Glomerular visceral epithelial cell (primary cell): ENCODE data around the gene PKD1.

Source experiments
- DNase-seq: peaks from one replicate; pipeline ENCODE4 v3.0.0-alpha.2; 2016; ENCODE audit errors: extremely low spot score

PKD1 gene

DNA sequence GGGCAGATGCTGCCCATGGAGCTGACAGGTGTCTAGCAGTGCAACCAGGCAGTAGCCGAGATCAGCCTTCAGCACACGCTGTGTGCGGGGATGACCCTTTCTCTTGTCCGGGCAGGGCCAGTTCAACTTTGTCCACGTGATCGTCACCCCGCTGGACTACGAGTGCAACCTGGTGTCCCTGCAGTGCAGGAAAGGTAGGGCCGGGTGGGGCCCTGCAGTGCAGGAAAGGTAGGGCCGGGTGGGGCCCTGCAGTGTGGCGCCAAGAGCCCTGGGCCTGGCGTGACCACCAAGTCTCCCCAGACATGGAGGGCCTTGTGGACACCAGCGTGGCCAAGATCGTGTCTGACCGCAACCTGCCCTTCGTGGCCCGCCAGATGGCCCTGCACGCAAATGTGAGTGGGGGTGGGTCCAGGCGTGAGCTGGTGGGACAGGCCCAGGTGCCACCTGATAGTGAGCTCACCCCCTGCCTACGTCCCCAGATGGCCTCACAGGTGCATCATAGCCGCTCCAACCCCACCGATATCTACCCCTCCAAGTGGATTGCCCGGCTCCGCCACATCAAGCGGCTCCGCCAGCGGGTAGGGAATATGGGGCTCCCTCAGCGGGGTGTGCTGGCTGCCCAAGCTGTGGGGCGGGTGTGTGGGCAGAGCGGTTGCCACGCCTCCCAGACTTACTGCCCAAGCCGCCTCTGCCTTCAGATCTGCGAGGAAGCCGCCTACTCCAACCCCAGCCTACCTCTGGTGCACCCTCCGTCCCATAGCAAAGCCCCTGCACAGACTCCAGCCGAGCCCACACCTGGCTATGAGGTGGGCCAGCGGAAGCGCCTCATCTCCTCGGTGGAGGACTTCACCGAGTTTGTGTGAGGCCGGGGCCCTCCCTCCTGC, 47.7 kb downstream of the PKD1 start:
- no peak for DNase-seq

DNA sequence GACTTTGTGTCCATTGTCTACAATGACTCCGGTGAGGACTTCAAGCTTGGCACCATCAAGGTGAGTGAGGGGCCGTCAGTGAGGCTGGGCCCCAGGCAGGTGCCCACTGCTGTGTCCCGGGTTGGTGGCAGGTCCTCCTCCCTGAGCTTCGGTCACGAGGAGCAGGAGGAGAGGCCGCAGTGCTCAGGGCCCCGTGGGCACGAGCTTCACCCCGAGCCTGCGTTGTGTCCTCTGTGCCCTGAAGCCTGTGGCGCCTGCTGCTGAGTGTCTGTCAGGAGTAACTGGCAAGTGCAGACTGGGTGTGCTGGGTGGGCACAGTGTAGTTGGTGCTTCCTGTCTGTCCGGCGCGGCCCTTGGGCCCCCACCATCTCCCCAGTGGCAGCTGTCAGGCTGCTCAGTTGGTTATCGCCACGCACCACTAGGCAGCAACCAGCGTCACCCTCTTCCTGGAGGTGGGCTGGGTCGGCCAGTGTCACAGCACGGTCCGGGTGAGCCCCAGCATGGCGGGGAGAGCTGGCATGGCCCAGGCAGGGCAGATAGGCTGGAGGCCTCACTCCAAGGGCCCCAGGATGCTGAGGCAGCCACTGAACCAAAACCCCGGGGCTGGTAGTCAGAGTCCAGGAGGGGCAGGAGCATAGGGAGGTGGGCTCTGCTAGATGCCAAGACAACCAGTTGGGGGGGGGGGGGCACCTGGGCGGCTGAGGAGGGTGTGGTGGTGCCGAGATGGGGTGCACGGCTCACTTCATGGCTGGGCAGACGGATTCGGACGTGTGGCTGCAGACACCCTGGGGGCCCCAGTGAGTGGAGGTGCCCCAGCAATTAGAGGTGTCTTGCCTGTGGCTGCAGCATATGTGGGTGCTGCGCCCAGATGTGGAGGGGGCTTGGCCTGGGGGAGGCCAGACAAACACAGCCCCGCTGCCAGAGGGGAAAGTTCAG, 48.6 kb downstream of the PKD1 start:
- no peak for DNase-seq

DNA sequence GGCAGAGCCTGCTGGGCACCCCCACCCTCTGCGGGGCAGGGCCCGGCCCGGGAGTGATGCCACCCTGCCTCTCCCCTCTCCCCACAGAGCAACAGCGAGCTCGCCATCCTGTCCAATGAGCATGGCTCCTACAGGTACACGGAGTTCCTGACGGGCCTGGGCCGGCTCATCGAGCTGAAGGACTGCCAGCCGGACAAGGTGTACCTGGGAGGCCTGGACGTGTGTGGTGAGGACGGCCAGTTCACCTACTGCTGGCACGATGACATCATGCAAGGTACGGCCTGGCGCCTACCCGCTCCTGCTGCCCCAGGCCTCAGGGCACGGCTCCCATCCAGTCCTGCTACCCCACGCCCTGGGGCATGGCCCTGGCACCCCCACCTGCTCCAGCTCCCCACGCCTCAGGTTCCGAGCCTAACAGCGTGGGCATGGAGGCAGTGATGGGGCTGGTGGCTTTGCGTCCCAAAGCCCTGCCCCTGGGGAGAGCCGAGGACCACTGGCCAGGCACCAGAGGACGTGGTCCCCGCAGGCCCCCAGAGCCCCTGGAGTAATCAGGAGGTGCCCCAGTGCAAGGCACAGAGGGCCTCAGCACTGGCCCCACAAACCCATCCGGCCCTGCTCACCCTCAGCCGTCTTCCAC, 49.5 kb downstream of the PKD1 start:
- DNase-seq, result no peak

DNA sequence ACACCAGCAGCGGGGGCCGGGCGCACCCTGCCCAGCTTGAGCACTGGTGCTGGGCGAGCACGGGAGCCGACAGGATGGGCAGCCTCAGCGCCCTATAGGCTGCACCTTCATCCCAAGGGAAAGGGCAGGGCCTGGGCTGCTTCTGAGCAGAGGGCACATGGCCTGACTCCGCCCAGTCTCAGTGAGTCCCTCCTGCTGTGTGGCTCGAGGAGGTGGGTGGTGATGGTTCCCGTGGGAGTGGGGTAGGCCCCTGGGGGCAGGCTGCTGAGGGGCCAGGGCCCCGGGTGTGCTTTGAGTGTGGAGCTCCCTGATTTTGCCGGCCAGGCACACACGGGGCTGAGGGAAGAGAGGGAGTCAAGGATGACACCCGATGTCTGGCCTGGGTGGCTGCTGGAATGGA, 50.0 kb downstream of the PKD1 start:
- no peak for DNase-seq

DNA sequence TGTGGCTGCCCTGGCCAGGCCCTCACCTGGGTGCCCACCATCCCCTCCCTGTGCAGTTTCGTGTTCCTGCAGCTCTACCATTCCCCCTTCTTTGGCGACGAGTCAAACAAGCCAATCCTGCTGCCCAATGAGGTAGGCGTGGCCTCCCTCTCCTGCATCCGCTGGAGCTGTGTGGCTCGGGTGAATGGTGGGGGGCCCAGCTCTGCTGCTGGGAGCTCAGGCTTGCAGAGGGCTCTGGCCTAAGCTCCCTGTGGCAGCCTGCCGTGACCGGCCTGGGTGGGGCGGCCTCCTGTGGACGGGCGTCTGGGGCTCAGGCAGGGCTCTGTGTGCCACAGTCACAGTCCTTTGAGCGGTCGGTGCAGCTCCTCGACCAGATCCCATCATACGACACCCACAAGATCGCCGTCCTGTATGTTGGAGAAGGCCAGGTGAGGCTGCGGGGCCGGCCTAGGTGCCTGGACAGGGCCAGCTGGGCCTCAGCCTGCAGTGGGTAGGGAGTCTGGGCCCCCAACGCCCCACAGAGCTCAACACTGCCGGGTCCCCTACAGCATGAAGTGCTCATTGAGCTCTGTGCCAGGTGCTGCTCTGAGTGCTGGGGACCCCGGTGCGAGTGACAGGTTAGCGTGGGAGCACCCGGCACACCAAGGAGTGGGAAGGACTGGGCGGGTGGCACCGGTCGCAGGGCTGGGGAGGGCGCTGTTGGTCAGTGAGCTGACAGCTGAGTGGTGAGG, 50.6 kb downstream of the PKD1 start:
- DNase-seq, result no peak

DNA sequence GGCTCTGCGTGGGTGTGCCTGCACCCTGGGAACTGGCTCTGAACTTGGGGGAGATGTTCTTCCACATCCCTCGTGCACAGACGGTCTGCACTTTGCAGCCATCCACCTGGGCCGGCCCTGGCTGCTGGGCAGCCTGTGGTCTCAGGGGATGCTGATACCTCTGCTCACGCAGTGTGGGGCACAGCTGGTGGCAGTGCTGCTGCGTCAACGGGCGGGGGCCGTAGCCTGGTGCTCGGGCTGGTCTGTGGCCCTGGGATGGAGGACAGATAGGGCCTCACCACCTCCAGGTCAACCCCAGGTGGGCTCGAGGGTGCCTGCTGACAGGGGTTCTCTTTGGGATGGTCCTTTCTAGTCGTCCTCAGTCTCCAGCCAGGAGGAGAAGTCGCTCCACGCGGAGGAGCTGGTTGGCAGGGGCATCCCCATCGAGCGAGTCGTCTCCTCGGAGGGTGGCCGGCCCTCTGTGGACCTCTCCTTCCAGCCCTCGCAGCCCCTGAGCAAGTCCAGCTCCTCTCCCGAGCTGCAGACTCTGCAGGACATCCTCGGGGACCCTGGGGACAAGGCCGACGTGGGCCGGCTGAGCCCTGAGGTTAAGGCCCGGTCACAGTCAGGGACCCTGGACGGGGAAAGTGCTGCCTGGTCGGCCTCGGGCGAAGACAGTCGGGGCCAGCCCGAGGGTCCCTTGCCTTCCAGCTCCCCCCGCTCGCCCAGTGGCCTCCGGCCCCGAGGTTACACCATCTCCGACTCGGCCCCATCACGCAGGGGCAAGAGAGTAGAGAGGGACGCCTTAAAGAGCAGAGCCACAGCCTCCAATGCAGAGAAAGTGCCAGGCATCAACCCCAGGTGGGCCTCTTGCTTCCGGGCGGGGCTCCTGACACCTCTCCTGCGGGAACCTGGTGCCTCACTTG, 51.6 kb downstream of the PKD1 start:
- no peak for DNase-seq

DNA sequence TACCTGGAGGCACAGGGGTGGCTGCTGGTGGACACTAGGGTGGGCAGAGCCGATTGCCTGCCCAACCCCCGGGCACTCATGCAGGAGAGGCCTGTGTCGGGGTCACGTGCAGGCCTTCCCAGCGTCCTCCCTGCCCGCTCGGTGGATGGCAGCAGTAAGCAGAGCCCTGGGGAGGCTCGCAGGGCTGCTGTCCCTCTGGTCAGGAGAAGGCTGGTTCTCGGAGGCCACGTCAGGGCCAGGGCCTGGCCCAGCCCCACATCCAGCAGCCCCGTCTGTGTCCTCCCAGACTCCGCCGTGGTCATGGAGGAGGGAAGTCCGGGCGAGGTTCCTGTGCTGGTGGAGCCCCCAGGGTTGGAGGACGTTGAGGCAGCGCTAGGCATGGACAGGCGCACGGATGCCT, 52.3 kb downstream of the PKD1 start:
- DNase-seq, result no peak

DNA sequence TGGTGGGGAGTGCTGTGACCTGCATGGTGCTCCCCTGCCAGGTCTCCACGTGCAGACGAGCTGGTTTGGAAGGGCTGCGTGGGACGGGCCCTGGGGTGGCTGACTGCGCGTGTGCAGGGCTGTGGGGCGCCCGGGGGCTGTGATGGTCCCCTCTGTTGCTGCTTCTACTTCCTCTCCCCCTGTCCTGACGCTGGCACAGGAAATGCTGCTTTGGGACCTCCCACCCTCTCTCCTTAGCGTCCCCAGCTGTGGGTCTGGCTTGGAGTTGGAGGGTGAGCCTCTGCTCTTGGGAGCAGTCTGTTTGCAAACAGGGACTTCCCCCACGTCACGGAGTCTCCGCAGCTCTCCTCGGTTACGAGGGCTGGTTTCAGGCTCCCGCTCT, 52.7 kb downstream of the PKD1 start:
- DNase-seq, result no peak

DNA sequence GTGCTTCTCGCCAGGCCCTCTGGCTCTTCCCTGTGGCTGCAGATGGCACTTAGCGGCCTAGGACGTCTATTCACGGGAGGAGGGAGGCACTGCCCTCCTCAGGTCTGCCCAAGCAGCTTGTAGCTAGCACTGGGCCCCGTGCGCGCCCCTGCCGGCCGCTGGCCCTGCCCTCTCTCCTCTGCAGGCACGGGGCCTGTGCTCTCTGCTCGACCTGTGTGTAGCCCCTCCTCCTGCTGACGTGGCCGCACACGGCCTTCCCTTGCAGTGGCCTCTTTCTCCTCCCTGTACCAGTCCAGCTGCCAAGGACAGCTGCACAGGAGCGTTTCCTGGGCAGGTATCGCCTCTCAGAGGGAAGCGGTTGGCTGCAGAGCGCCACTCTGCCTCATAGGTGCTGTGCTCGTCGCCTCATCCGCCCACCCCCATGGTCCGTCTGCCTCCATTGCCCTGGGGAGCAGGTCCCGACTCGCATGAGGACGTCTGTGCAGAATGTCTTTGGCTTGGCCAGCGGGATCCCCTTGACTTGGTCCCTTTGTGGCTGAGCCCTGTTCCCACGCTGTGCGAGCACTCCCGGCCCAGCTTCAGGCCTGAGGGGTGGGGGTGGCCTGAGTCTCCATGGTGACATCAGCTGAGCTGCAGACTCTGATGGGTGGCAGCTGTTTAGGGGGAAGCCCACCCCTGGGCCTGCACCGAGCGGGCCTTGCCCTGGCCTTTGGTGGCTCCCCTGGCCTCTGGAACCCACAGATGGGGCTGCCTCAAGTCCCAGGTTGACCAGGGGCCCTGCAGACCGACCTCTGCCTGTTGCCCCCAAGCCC, 53.3 kb downstream of the PKD1 start:
- DNase-seq, result no peak

DNA sequence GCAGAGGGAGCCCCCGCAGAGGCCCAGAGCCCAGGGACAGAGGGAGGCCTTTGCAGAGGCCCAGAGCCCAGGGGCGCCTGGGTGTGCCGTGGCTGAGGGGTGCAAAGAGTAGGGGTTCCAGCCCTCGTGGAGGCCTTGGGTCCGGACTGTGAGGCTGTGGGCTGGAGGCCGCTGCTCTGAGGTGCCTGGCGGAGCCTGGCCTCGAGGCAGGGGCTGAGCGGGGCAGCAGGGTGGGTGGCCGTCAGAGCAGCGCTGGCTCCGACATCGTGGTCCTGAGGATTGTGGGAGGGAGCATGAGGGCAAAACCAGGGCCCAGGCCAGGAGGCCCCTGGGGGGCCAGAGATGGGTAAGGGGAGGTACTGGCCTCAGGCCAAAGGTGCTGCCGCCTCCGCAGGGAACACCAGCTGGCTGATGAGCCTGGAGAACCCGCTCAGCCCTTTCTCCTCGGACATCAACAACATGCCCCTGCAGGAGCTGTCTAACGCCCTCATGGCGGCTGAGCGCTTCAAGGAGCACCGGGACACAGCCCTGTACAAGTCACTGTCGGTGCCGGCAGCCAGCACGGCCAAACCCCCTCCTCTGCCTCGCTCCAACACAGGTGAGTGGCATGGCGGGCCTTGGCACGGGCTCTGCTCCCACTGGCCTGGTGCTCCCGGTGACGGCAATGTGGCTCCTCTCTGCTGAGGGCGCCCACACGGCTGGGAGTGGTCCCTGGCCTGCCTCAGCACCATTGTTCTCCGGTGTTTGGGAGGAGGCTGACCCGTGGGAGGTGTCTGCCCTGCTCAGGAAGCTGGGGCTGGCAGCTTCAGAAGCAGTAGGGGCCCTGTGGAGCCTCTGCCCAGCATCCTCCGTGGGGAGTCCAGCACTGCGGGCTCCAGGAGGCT, 54.3 kb downstream of the PKD1 start:
- no peak for DNase-seq

DNA sequence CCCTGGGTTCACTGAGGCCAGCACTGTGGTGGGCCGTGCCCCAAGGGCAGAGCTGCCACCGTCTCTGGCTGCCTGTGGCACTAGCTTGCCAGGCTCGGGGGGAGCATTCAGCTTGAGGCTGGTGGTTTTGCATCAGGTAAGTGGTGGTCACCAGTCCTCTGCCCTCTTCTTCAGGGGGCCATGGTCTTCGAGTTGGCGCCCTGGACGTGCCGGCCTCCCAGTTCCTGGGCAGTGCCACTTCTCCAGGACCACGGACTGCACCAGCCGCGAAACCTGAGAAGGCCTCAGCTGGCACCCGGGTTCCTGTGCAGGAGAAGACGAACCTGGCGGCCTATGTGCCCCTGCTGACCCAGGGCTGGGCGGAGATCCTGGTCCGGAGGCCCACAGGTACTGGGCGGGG, 55.7 kb downstream of the PKD1 start:
- DNase-seq, result no peak

DNA sequence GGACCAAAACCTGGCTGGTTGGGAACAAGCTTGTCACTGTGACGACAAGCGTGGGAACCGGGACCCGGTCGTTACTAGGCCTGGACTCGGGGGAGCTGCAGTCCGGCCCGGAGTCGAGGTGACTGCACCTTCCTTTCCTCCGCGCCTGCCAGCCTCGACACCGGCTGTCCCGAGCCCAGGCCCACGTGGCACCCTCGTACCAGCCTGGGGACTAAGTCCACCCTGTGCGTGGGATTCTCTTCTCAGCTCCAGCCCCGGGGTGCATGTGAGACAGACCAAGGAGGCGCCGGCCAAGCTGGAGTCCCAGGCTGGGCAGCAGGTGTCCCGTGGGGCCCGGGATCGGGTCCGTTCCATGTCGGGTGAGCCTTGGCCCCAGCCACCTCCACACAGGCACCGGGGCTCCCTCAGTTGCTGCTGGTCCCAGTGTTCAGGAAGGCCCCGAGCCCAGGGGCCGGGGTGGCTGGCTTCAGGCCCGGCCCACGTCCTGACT, 56.3 kb downstream of the PKD1 start:
- DNase-seq, result no peak

DNA sequence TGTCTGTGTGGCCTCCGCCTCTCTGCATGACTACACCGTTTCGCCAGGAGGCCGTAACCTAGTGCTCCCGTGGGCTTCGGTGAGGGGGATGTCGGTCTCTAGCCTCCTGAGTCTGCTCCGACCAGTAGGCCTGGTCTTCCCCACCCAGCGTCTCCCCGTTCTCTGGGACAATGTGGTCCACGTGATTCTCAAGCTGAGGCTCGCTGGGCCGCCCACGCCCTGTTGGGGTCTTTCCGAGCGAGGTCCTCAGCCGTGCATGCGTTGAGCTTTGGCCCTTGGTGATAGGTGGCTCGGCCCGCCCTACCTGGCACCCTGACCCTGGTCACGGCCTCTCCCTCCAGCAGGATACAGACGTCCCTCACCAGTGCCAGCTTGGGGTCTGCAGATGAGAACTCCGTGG, 57.0 kb downstream of the PKD1 start:
- no peak for DNase-seq

DNA sequence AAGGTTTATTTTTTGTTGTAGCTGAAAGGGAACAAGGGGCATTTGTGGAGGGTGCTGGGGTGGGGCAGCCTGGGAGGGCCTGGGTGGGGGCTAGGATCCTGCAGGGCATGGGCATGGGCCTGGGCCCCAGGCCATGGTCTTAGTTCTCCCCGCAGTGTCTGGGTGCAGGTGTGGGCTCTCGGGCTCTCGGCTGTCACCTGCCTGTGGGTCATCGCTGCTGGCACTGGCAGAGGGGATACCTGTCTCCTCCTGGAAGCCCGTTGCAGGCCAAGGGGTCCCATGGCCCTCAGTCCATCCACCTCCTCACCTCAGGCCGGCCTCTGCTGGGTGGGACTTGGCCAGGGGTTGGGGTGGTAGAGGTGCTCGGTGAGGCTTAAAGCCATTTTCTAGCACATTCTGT, 57.6 kb downstream of the PKD1 start:
- DNase-seq, result no peak

DNA sequence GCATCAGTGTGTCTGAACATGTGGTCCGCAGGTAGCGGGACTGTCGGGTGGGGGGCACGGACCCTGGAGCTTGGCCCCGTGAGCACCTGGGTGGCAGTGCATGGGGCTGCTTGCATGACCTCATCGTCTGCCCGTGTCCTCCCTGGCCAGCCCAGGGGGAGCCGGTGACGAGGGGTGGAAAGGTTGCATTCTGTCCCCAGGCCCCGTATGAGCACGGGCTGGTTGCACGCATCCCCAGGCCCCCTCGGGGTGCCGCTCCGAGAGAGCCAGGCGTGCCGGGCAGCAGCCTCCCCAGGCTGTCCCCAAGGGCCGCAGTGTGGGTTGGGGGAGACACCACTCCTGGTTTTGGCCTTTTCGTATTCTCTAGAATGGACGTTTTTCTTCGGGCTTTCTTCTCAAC, 58.0 kb downstream of the PKD1 start:
- DNase-seq, result no peak

DNA sequence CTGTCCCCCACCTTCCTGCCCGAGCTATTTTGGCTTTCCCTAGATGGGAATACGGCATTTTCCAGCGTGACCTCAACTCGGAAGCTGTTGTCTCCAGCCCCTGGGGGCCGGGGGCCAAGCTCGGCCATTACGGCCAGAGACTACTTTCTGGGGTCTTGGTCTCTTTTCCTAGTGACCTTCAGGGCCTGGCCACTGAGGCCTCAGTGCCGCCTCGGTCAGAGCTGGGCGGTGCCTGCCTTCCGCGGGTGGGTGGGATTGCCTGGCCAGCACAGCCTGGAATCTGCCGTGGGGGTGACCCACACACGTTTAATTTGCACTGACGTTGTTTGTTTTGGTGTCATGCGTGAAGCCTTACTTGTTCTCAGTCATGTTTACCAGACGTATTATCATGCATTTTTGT, 58.7 kb downstream of the PKD1 start:
- DNase-seq, result no peak

DNA sequence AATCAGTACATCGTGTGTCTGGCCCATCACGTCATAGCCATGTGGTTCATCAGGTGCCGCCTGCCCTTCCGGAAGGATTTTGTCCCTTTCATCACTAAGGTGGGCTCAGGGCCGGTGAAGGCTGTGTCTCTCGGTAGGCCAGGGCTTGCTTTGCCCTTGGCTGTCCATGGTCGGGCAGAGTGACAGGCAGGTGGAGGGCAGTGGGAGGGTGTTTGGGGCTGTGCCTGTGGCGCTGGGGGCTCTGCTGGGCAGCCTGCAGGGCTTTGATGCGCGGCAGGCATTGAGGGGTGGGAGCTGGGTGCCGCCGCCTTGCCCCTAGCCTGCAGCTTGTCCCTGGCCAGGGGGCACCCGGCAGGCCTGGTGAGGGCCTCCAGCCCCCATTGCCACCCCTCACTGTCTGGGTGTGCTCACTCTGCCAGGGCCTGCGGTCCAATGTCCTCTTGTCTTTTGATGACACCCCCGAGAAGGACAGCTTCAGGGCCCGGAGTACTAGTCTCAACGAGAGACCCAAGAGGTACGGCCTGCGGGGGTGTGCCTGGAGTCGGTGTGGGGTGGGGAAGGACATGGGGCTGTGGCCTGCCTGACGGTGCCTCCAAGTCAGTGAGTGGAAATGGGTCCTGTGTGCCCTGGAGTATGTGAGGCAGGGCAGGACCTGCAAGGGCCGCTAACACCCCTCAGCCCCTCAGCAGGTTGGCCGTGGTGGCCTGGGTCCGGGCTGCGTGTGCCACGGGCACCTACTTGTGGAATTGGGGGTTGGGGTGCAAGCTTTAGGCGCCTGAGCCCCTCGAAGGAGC, 59.4 kb downstream of the PKD1 start:
- DNase-seq, result no peak

DNA sequence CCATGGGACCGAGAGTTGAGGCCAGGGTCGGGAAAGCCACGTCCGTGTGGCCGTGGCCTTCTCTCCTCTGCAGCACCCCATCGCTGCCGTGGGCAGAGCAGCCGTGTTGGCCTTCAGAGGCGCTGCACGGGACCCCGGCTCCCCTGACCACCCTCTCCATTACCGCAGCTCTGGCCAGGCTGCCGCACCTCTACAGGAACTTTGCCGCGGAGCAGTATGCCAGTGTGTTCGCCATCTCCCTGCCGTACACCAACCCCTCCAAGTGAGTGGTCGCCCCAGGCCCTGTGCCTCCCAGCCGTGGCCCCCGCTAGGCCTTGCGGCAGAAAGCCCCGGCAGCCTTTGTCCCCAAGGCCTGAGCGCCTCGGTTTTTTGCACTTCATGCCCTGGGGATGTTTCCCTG, 60.1 kb downstream of the PKD1 start:
- no peak for DNase-seq
